Measurements from ENCODE around the gene LIPA.
A peak's percentile ranks its signal among the peaks of the same experiment; 100 is the strongest.

- peak in 2 of 4 donors; percentile 76 to 86 for TF ChIP-seq POLR2A (IDR thresholded peaks at IDR 0.05)
- TF ChIP-seq, protein P1, sequence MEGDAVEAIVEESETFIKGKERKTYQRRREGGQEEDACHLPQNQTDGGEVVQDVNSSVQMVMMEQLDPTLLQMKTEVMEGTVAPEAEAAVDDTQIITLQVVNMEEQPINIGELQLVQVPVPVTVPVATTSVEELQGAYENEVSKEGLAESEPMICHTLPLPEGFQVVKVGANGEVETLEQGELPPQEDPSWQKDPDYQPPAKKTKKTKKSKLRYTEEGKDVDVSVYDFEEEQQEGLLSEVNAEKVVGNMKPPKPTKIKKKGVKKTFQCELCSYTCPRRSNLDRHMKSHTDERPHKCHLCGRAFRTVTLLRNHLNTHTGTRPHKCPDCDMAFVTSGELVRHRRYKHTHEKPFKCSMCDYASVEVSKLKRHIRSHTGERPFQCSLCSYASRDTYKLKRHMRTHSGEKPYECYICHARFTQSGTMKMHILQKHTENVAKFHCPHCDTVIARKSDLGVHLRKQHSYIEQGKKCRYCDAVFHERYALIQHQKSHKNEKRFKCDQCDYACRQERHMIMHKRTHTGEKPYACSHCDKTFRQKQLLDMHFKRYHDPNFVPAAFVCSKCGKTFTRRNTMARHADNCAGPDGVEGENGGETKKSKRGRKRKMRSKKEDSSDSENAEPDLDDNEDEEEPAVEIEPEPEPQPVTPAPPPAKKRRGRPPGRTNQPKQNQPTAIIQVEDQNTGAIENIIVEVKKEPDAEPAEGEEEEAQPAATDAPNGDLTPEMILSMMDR (IDR thresholded peaks at IDR 0.05) = peak in 1 of 6 experiments; percentile 3
Observed at GRCh38 chr10:89207181-89207800, 44.3 kb downstream of the LIPA start, which contains the start of gene CH25H.
